H1 (cell line): ENCODE measurements around the gene AMPD1. TPM values are rescaled to one million over a fixed set of nuclear protein-coding genes. Genes with fewer than 3 reads are reported as not detected.

ENCODE experiments used
- CTCF ChIA-PET: fragments of 300-600 bp; sonication (Branson Sonifier 250); formaldehyde crosslinking; loops from one replicate; lab custom pipeline; 2021; ENCODE audit not compliant: partially characterized antibody; lab: Charles Lee
- POLR2A ChIA-PET: fragments of 300-600 bp; sonication (Branson Sonifier 250); formaldehyde crosslinking; loops from one replicate; lab custom pipeline; 2021; ENCODE audit warnings: inconsistent platforms; ENCODE audit not compliant: partially characterized antibody; lab: Charles Lee
- DNase-seq, 2 experiments: peaks; one replicate each; pipeline versions ENCODE4 v3.0.0 to v3.0.0-alpha.2; 2010 to 2022; ENCODE audit warnings: low spot score in 2 of 2, low read depth in 1 of 2, mixed read lengths in 1 of 2
- FAIRE-seq: peaks from 2 replicates; lab custom pipeline; 2011; peaks lifted over from hg19 to GRCh38; lab: Jason Lieb, UNC
- H2AFZ ChIP-seq: 2 replicates; pipeline ENCODE4 v1.8.1; 2012; ENCODE audit warnings: low read length, inconsistent platforms
- H2AK5ac ChIP-seq: 2 replicates; pipeline ENCODE4 v1.6.1; 2013; ENCODE audit warnings: low read depth, low read length
- H2BK120ac ChIP-seq: replicated peaks from 2 replicates; pipeline ENCODE3; 2013; ENCODE audit warnings: low read depth, low read length, inconsistent platforms
- H2BK12ac ChIP-seq: 2 replicates; pipeline ENCODE4 v1.6.1; 2013; ENCODE audit warnings: low read depth, low read length
- H2BK15ac ChIP-seq: 2 replicates; pipeline ENCODE4 v1.6.1; 2013; ENCODE audit warnings: low read length
- H2BK20ac ChIP-seq: 2 replicates; pipeline ENCODE4 v1.6.1; 2013; ENCODE audit warnings: low read length
- H2BK5ac ChIP-seq: 2 replicates; pipeline ENCODE4 v1.6.1; 2013; ENCODE audit warnings: low read depth, low read length
- H3K14ac ChIP-seq: 2 replicates; pipeline ENCODE4 v1.6.1; 2013; ENCODE audit warnings: inconsistent platforms; ENCODE audit not compliant: insufficient read length
- H3K18ac ChIP-seq: 2 replicates; pipeline ENCODE4 v1.6.1; 2013; ENCODE audit warnings: low read length; ENCODE audit errors: extremely low read depth
- H3K23ac ChIP-seq: 2 replicates; pipeline ENCODE4 v1.6.1; 2013; ENCODE audit warnings: inconsistent platforms; ENCODE audit not compliant: insufficient read length
- H3K23me2 ChIP-seq: 2 replicates; pipeline ENCODE4 v1.6.1; 2013; ENCODE audit warnings: low read depth, low read length
- H3K27ac ChIP-seq: 2 replicates; pipeline ENCODE4 v1.6.1; 2011; ENCODE audit warnings: low read depth, low read length, inconsistent platforms
- H3K27me3 ChIP-seq, 4 experiments: replicated peaks in 1 of 4; 1 replicate in 1 of 4; 2 replicates in 3 of 4; pipeline versions ENCODE4 v1.6.1 to v1.8.1; 2011 to 2013; ENCODE audit warnings: low read length in 3 of 4, mild to moderate bottlenecking in 3 of 4, inconsistent platforms in 2 of 4, mixed read lengths in 2 of 4, moderate library complexity in 1 of 4; ENCODE audit not compliant: control insufficient read depth in 3 of 4, insufficient read depth in 3 of 4; ENCODE audit errors: extremely low read depth in 1 of 4
- H3K36me3 ChIP-seq, 4 experiments: 2 replicates each; pipeline versions ENCODE4 v1.6.1 to v1.8.1; 2011 to 2013; ENCODE audit warnings: mild to moderate bottlenecking in 4 of 4, low read length in 3 of 4, moderate library complexity in 2 of 4, control low read depth in 1 of 4, inconsistent platforms in 1 of 4; ENCODE audit not compliant: insufficient read depth in 4 of 4, control insufficient read depth in 2 of 4
- H3K4ac ChIP-seq: replicated peaks from 2 replicates; pipeline ENCODE3; 2013; ENCODE audit warnings: low read length, low read depth, mixed read lengths, inconsistent platforms; ENCODE audit not compliant: insufficient read length
- H3K4me1 ChIP-seq, 4 experiments: replicated peaks in 1 of 4; 1 replicate in 1 of 4; 2 replicates in 3 of 4; pipeline versions ENCODE4 v1.6.1 to v1.8.1; 2011 to 2013; ENCODE audit warnings: low read length in 3 of 4, inconsistent platforms in 2 of 4, mixed read lengths in 1 of 4; ENCODE audit not compliant: insufficient read depth in 4 of 4, control insufficient read depth in 3 of 4
- H3K4me2 ChIP-seq, 2 experiments: 2 replicates each; pipeline versions ENCODE4 v1.6.1 to v1.8.1; 2011 to 2013; ENCODE audit warnings: low read depth in 2 of 2, low read length in 2 of 2, control low read depth in 1 of 2, inconsistent platforms in 1 of 2, mild to moderate bottlenecking in 1 of 2; ENCODE audit not compliant: insufficient read depth in 1 of 2
- H3K4me3 ChIP-seq, 4 experiments: fragments of 200-600, 300-600 bp in 1 of 4; sonication (generic), shearing (Covaris generic), sonication (Bioruptor Twin) in 1 of 4; 2 replicates each; pipeline versions ENCODE4 v1.5.1 to v1.8.1; 2011 to 2016; ENCODE audit warnings: low read length in 4 of 4, low read depth in 3 of 4, control low read depth in 2 of 4, inconsistent platforms in 2 of 4, mild to moderate bottlenecking in 2 of 4, mixed read lengths in 1 of 4, moderate library complexity in 1 of 4; ENCODE audit not compliant: insufficient read depth in 2 of 4; ENCODE audit errors: extremely low read depth in 1 of 4
- H3K56ac ChIP-seq: replicated peaks from 2 replicates; pipeline ENCODE3; 2013; ENCODE audit warnings: low read depth, mild to moderate bottlenecking, mixed read lengths, low read length, inconsistent platforms; ENCODE audit not compliant: insufficient read length
- H3K79me1 ChIP-seq: 2 replicates; pipeline ENCODE4 v1.6.1; 2013; ENCODE audit warnings: low read depth, low read length, control low read depth
- H3K79me2 ChIP-seq, 2 experiments: 2 replicates each; pipeline versions ENCODE4 v1.6.1 to v1.8.1; 2012 to 2013; ENCODE audit warnings: low read length in 2 of 2, mild to moderate bottlenecking in 2 of 2, inconsistent platforms in 1 of 2; ENCODE audit not compliant: insufficient read depth in 2 of 2, control insufficient read depth in 1 of 2
- H3K9ac ChIP-seq, 4 experiments: replicated peaks in 1 of 4; 1 replicate in 1 of 4; 2 replicates in 3 of 4; pipeline versions ENCODE4 v1.6.1 to v1.8.1; 2011 to 2013; ENCODE audit warnings: low read depth in 3 of 4, low read length in 3 of 4, control low read depth in 2 of 4, mild to moderate bottlenecking in 2 of 4, moderate library complexity in 2 of 4, inconsistent platforms in 1 of 4; ENCODE audit errors: extremely low read depth in 1 of 4
- H3K9me3 ChIP-seq, 2 experiments: 2 replicates each; pipeline versions ENCODE4 v1.6.1 to v1.8.1; 2012 to 2013; ENCODE audit warnings: mild to moderate bottlenecking in 2 of 2, moderate library complexity in 2 of 2, control low read depth in 1 of 2, inconsistent platforms in 1 of 2, low read depth in 1 of 2, low read length in 1 of 2, mixed read lengths in 1 of 2; ENCODE audit not compliant: insufficient read depth in 2 of 2
- H4K20me1 ChIP-seq, 2 experiments: replicated peaks in 1 of 2; 2 replicates each; pipeline versions ENCODE3 to v1.8.1; 2011 to 2013; ENCODE audit warnings: inconsistent platforms in 2 of 2, low read length in 2 of 2, mild to moderate bottlenecking in 1 of 2; ENCODE audit not compliant: insufficient read depth in 2 of 2, control insufficient read depth in 1 of 2
- H4K5ac ChIP-seq: 2 replicates; pipeline ENCODE4 v1.6.1; 2013; ENCODE audit warnings: low read length, low read depth, mixed read lengths, inconsistent platforms; ENCODE audit not compliant: insufficient read length
- H4K8ac ChIP-seq: 2 replicates; pipeline ENCODE4 v1.8.0; 2013; ENCODE audit warnings: mild to moderate bottlenecking, moderate library complexity, low read length, inconsistent platforms; ENCODE audit not compliant: insufficient read depth; ENCODE audit errors: extremely low read depth
- H4K91ac ChIP-seq: replicated peaks from 2 replicates; pipeline ENCODE3; 2013; ENCODE audit warnings: low read length, mixed read lengths, inconsistent platforms; ENCODE audit not compliant: insufficient read length
- ATF2 ChIP-seq: IDR thresholded peaks from 2 replicates; pipeline ENCODE4 v1.6.1; 2012; ENCODE audit warnings: low read length, inconsistent platforms
- CBX8 ChIP-seq: fragments of 300-800, 300-1000 bp; sonication (generic); IDR thresholded peaks from 2 replicates; pipeline ENCODE4 v1.7.1; 2016; ENCODE audit warnings: low read depth, low read length, borderline replicate concordance
- JUND ChIP-seq: IDR thresholded peaks from 2 replicates; pipeline ENCODE4 v1.6.1; 2011; ENCODE audit warnings: mild to moderate bottlenecking, improper control_type of control experiment, low read length
- MAX ChIP-seq: IDR thresholded peaks from 2 replicates; pipeline ENCODE4 v1.6.1; 2012; ENCODE audit warnings: inconsistent platforms
- PHF8 ChIP-seq: fragments of 200-600 bp; sonication (generic); conservative IDR thresholded peaks from 2 replicates; pipeline ENCODE4 v1.7.1; 2012; ENCODE audit warnings: low read depth, mild to moderate bottlenecking, inconsistent platforms, low read length, moderate library complexity
- POLR2AphosphoS5 ChIP-seq: IDR thresholded peaks from 2 replicates; pipeline ENCODE4 v1.6.1; 2011; ENCODE audit warnings: low read depth, low read length
- RAD21 ChIP-seq, 2 experiments: IDR thresholded peaks in 1 of 2; conservative IDR thresholded peaks in 1 of 2; 2 replicates each; pipeline ENCODE4 v1.6.1; 2011; ENCODE audit warnings: low read depth in 2 of 2, low read length in 2 of 2, improper control_type of control experiment in 1 of 2, inconsistent platforms in 1 of 2, mild to moderate bottlenecking in 1 of 2, moderate library complexity in 1 of 2
- RBBP5 ChIP-seq: IDR thresholded peaks from 2 replicates; pipeline ENCODE4 v1.7.1; 2012; ENCODE audit warnings: low read depth, mild to moderate bottlenecking, inconsistent platforms, low read length, moderate library complexity, borderline replicate concordance
- TCF12 ChIP-seq: IDR thresholded peaks from 2 replicates; pipeline ENCODE4 v1.6.1; 2011; ENCODE audit warnings: low read depth, mild to moderate bottlenecking, low read length
- YY1 ChIP-seq: IDR thresholded peaks from 2 replicates; pipeline ENCODE4 v1.6.1; 2011; ENCODE audit warnings: low read depth, mild to moderate bottlenecking, low read length
- WGBS, 2 experiments: shearing (Covaris generic) in 1 of 2; methylation state at CpG; one replicate each; pipeline versions ENCODE4 v1.1.6 to v1.1.7; 2013 to 2015; ENCODE audit warnings: low lambda C conversion rate in 2 of 2, mixed read lengths in 2 of 2, inconsistent platforms in 1 of 2, low coverage in 1 of 2, missing lambda C conversion rate in 1 of 2; ENCODE audit not compliant: insufficient replicate concordance in 2 of 2, insufficient coverage in 1 of 2, insufficient read length in 1 of 2; ENCODE audit errors: extremely low coverage in 1 of 2, missing lambda C conversion rate in 1 of 2; 5-methylcytosine and 5-hydroxymethylcytosine counted together
- polyA plus RNA-seq, 7 experiments: library from polyadenylated mRNA; depleted of rRNA in 3 of 7; stranded (reverse) in 5 of 7; unstranded in 2 of 7; fragments of >200 nt in 5 of 7; fragments of 200-250 nt in 2 of 7; gene quantifications; 1 replicate in 5 of 7; 2 replicates in 1 of 7; 4 replicates in 1 of 7; pipeline versions ENCODE4 v1.2.1 to v1.2.3, GENCODE V29; 2011 to 2013; ENCODE audit warnings: missing spikeins in 2 of 7, mixed read lengths in 2 of 7
- total RNA-seq: library from RNA; stranded (reverse); fragmentation: NEBNext Ultra II Directional; extraction: Animal tissue kit (Norgen Biotek cat#: 25700); gene quantifications from 2 replicates; pipeline ENCODE4 v1.2.1, GENCODE V29; 2021

Gene AMPD1
- total and polyA plus RNA-seq, 2 of the 8 experiments (the other 6 are each of a cell fraction or from before 2014, with no cell fraction given): not detected

- Histone ChIP-seq H4K20me1 (no peaks in the 10 kb centered on the region), H3K9me3 (no peaks in the 10 kb centered on the region), H2BK5ac (no peak overlapping the region), H3K4ac (no peak overlapping the region), H3K18ac (no peak overlapping the region), H3K56ac (no peak overlapping the region), H3K9ac (no peak overlapping the region), H2BK20ac (no peak overlapping the region), H3K14ac (no peak overlapping the region), H2AK5ac (no peak overlapping the region), H3K23me2 (no peaks in the 10 kb centered on the region), H3K23ac (no peak overlapping the region), H4K5ac (no peak overlapping the region), H3K79me1 (no peaks in the 10 kb centered on the region), H3K4me1 (no peaks in the 10 kb centered on the region), H2BK15ac (no peak overlapping the region), H3K4me2 (no peak overlapping the region), H3K4me3 (no peak overlapping the region), H3K36me3 (no peaks in the 10 kb centered on the region), H2BK12ac (no peak overlapping the region), H2BK120ac (no peak overlapping the region), H3K27me3 (no peaks in the 10 kb centered on the region; a peak in 1 of 7 replicates), H2AFZ (no peak overlapping the region), H3K27ac (no peak overlapping the region), H3K79me2 (no peaks in the 10 kb centered on the region), H4K8ac (no peak overlapping the region), H4K91ac (no peak overlapping the region)
- ChIA-PET CTCF (no interaction called here), POLR2A (interaction anchor here (1.1 to 1.4 kb wide), 2 partner anchors 15 to 27 kb away, joined by 3 read pairs; no protein-coding TSS in a partner anchor)
- WGBS, 2 experiments: 67% methylated on average over 1 of the region's 1 CpG; no CpG with 5 or more reads in 1 of the 2 experiments
- TF ChIP-seq RBBP5 (no peak), YY1 (no peak), JUND (no peak), TCF12 (no peak), POLR2AphosphoS5 (no peak), RAD21 (IDR thresholded peaks at IDR 0.05 in 1 of 2, conservative IDR thresholded peaks at IDR 0.05 in 1 of 2; ENCODE audit: low read depth in 2 of 2, low read length in 2 of 2) (no peak), CBX8 (no peak), MAX (no peak), PHF8 (no peak), ATF2 (no peak)
- no peak for DNase-seq
- no peak for FAIRE-seq
Observed at GRCh38 chr1:114690148-114690547, 5.2 kb downstream of the AMPD1 start.
